Mammary epithelial cell (primary cell): ENCODE results near the gene TICAM2.

Experiments
- EZH2 ChIP-seq: IDR thresholded peaks from 2 replicates; pipeline ENCODE4 v1.6.1; 2012; ENCODE audit warnings: low read length, inconsistent platforms, borderline replicate concordance
- TF ChIP-seq, protein P1 (sequence below), 2 donors: IDR thresholded peaks in 1 of 2; conservative IDR thresholded peaks in 1 of 2; 2 replicates each; pipeline ENCODE4 v1.5.1; 2011 to 2012; ENCODE audit warnings: inconsistent platforms in 2 of 2, low read length in 2 of 2, mild to moderate bottlenecking in 2 of 2, control low read depth in 1 of 2, low read depth in 1 of 2; ENCODE audit not compliant: insufficient read depth in 1 of 2; ENCODE audit errors: extremely low read depth in 1 of 2

DNA sequence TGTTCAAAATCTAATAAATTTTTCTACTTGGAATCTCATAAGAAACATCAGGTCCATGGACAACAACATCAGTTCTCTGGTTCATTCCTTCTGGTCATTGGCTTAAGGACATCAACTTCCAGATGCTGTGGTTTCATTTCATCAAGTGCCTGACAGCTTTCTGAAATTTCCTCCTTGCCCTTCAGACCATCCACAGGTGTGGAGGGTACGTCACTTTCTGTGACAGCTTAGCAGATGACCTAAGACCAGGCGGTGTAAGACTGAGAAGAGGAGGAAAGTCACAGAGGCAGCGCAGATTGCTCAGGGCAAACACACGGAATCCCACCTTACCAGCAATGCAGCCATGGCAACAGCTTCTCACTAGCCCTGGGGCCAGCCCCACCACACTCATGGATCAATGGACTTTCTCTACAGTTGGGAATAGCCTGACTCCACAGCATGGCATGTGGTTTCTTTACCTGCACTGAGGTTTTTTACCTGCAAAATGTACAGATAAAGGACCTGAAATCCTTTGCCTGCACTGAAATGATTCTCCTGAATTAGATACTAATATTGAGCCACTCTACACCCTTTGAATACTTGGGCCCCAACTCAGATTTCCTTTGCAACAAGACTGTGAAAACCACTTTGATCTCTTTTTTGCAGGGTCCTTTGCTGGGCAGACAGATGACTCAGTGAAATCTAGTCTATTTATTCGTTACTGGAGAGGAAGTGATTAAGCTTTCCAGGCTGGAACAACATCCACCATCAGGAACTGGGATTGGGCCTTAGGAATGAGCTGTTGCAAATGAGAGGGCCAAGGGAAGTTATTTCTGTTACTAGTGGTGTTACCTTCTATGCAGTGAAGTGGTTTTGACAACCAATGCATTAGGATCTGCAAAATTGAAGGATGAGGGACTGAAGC is 26.9 kb downstream of the TICAM2 start:
- TF ChIP-seq, protein P1, sequence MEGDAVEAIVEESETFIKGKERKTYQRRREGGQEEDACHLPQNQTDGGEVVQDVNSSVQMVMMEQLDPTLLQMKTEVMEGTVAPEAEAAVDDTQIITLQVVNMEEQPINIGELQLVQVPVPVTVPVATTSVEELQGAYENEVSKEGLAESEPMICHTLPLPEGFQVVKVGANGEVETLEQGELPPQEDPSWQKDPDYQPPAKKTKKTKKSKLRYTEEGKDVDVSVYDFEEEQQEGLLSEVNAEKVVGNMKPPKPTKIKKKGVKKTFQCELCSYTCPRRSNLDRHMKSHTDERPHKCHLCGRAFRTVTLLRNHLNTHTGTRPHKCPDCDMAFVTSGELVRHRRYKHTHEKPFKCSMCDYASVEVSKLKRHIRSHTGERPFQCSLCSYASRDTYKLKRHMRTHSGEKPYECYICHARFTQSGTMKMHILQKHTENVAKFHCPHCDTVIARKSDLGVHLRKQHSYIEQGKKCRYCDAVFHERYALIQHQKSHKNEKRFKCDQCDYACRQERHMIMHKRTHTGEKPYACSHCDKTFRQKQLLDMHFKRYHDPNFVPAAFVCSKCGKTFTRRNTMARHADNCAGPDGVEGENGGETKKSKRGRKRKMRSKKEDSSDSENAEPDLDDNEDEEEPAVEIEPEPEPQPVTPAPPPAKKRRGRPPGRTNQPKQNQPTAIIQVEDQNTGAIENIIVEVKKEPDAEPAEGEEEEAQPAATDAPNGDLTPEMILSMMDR (conservative IDR thresholded peaks at IDR 0.05 in 1 of 2, IDR thresholded peaks at IDR 0.05 in 1 of 2; ENCODE audit: extremely low read depth in 1 of 2, insufficient read depth in 1 of 2, low read depth in 1 of 2, low read length in 2 of 2): no peak
- TF ChIP-seq EZH2: no peak
